ENCODE measurements around the gene LHCGR.

- TF ChIP-seq, protein P1, sequence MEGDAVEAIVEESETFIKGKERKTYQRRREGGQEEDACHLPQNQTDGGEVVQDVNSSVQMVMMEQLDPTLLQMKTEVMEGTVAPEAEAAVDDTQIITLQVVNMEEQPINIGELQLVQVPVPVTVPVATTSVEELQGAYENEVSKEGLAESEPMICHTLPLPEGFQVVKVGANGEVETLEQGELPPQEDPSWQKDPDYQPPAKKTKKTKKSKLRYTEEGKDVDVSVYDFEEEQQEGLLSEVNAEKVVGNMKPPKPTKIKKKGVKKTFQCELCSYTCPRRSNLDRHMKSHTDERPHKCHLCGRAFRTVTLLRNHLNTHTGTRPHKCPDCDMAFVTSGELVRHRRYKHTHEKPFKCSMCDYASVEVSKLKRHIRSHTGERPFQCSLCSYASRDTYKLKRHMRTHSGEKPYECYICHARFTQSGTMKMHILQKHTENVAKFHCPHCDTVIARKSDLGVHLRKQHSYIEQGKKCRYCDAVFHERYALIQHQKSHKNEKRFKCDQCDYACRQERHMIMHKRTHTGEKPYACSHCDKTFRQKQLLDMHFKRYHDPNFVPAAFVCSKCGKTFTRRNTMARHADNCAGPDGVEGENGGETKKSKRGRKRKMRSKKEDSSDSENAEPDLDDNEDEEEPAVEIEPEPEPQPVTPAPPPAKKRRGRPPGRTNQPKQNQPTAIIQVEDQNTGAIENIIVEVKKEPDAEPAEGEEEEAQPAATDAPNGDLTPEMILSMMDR (IDR thresholded peaks at IDR 0.05): no peak
- TF ChIP-seq TCF7L2 (IDR thresholded peaks at IDR 0.05; ENCODE audit: low read depth, low read length) (no peak), POLR2AphosphoS5 (IDR thresholded peaks at IDR 0.05; ENCODE audit: low read depth, low read length) (no peak)
Observed at GRCh38 chr2:48717846-48718245, 37.7 kb downstream of the LHCGR start.
